ENCODE results near the gene SP2. TPM values are rescaled to one million over a fixed set of nuclear protein-coding genes. Genes with fewer than 3 reads are reported as not detected.
A peak's percentile ranks its signal among the peaks of the same experiment; 100 is the strongest.

SP2 gene
- total RNA-seq: 19.4 TPM
- long read RNA-seq, transcript SP2-201 (7 exons, 3,112 nt): major isoform, 6 of 26 reads
- long read RNA-seq, partial matches to known transcripts: 11 of 26 reads
- long read RNA-seq, other reads (novel, unspliced or antisense): 9 of 26 reads

GRCh38 chr17:47895856-47896671 is at the start of gene SP2:
Gene SP2, plus strand, starts transcription at chr17:47896236. Its CDS starts 51 bp downstream, at chr17:47896287.
- TF ChIP-seq, protein P1, sequence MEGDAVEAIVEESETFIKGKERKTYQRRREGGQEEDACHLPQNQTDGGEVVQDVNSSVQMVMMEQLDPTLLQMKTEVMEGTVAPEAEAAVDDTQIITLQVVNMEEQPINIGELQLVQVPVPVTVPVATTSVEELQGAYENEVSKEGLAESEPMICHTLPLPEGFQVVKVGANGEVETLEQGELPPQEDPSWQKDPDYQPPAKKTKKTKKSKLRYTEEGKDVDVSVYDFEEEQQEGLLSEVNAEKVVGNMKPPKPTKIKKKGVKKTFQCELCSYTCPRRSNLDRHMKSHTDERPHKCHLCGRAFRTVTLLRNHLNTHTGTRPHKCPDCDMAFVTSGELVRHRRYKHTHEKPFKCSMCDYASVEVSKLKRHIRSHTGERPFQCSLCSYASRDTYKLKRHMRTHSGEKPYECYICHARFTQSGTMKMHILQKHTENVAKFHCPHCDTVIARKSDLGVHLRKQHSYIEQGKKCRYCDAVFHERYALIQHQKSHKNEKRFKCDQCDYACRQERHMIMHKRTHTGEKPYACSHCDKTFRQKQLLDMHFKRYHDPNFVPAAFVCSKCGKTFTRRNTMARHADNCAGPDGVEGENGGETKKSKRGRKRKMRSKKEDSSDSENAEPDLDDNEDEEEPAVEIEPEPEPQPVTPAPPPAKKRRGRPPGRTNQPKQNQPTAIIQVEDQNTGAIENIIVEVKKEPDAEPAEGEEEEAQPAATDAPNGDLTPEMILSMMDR (IDR thresholded peaks at IDR 0.05): peak; percentile 31
- Histone ChIP-seq H3K27ac (peak within 1 kb of the TSS; percentile 99), H3K36me3 (peaks cover 19% of the 10 kb centered on the region), H3K27me3 (ENCODE audit: low read depth) (no peaks in the 10 kb centered on the region), H3K9me3 (no peaks in the 10 kb centered on the region), H3K4me1 (peaks cover 43% of the 10 kb centered on the region), H3K4me3 (peak within 1 kb of the TSS; percentile 83)
- intact Hi-C loops (cut with DNase I): no loop called here
- peak; percentile 96 to 97 for ATAC-seq
- peak; percentile 98 for DNase-seq

GRCh38 chr17:47846716-47847340 is 49.2 kb upstream of the SP2 start:
- intact Hi-C loops (cut with DNase I): no loop called here
- Histone ChIP-seq H3K27ac (no peak overlapping the region), H3K4me1 (peaks cover 58% of the 10 kb centered on the region), H3K36me3 (no peaks in the 10 kb centered on the region), H3K4me3 (no peak overlapping the region), H3K9me3 (no peaks in the 10 kb centered on the region), H3K27me3 (ENCODE audit: low read depth) (peaks cover 75% of the 10 kb centered on the region)
- ATAC-seq (no peak), DNase-seq (no peak)
- TF ChIP-seq, protein P1 (IDR thresholded peaks at IDR 0.05): no peak

GRCh38 chr17:47847341-47848197 is 48.5 kb upstream of the SP2 start:
- peaks cover 62% of the 10 kb centered on the region for H3K4me1 ChIP-seq
- ATAC-seq: no peak
- H3K27ac ChIP-seq: no peak overlapping the region
- no peaks in the 10 kb centered on the region for H3K9me3 ChIP-seq
- H3K27me3 ChIP-seq (ENCODE audit: low read depth): peaks cover 82% of the 10 kb centered on the region
- TF ChIP-seq, protein P1 (IDR thresholded peaks at IDR 0.05): peak; percentile 18
- no peaks in the 10 kb centered on the region for H3K36me3 ChIP-seq
- DNase-seq: no peak
- intact Hi-C loops (cut with DNase I): no loop called here
- H3K4me3 ChIP-seq: no peak overlapping the region

- DNase-seq (no peak), ATAC-seq (no peak)
- Histone ChIP-seq H3K36me3 (no peaks in the 10 kb centered on the region), H3K27me3 (ENCODE audit: low read depth) (peaks cover 88% of the 10 kb centered on the region), H3K4me1 (peaks cover 57% of the 10 kb centered on the region), H3K9me3 (no peaks in the 10 kb centered on the region), H3K27ac (no peak overlapping the region), H3K4me3 (no peak overlapping the region)
- TF ChIP-seq, protein P1 (IDR thresholded peaks at IDR 0.05): no peak
- intact Hi-C loops (cut with DNase I): no loop called here
Observed at GRCh38 chr17:47848198-47848513, 47.9 kb upstream of the SP2 start.

DNA sequence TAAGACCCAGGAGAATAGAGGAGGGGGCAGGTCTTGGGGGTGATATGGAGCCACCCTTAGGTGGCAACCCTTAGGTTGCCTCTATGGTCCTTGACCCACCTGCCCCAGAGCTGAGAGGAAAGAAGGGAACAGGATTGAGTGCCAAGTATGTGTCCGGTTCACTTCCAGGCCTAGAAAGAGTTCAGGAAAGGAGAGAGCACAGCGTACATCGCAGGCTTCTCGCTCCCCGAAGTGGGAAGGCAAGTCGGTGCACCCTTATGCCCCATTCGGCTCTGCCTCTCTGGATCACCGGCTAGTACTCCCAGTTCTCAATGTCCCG is 45.7 kb upstream of the SP2 start:
- intact Hi-C loops (cut with DNase I): no loop called here
- peak in 1 of 2 donors; percentile 2 for ATAC-seq

More for the DNA sequence above, 45.7 kb upstream of the SP2 start:
- H3K27me3 ChIP-seq (ENCODE audit: low read depth): peaks cover 95% of the 10 kb centered on the region
- peak overlapping the region; percentile 64 for H3K27ac ChIP-seq
- H3K36me3 ChIP-seq: no peaks in the 10 kb centered on the region
- TF ChIP-seq, protein P1 (IDR thresholded peaks at IDR 0.05): no peak
- no peak for DNase-seq
- no peaks in the 10 kb centered on the region for H3K9me3 ChIP-seq
- H3K4me3 ChIP-seq: peak overlapping the region; percentile 53
- peaks cover 37% of the 10 kb centered on the region for H3K4me1 ChIP-seq

Data from lower lobe of right lung (tissue), 2 donors.